ENCODE results near the gene SLC25A27.

- TF ChIP-seq, protein P1, sequence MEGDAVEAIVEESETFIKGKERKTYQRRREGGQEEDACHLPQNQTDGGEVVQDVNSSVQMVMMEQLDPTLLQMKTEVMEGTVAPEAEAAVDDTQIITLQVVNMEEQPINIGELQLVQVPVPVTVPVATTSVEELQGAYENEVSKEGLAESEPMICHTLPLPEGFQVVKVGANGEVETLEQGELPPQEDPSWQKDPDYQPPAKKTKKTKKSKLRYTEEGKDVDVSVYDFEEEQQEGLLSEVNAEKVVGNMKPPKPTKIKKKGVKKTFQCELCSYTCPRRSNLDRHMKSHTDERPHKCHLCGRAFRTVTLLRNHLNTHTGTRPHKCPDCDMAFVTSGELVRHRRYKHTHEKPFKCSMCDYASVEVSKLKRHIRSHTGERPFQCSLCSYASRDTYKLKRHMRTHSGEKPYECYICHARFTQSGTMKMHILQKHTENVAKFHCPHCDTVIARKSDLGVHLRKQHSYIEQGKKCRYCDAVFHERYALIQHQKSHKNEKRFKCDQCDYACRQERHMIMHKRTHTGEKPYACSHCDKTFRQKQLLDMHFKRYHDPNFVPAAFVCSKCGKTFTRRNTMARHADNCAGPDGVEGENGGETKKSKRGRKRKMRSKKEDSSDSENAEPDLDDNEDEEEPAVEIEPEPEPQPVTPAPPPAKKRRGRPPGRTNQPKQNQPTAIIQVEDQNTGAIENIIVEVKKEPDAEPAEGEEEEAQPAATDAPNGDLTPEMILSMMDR (IDR thresholded peaks at IDR 0.05; ENCODE audit: low read depth, low read length) = no peak
- TF ChIP-seq POLR2A (IDR thresholded peaks at IDR 0.05; ENCODE audit: extremely low read depth, insufficient read length) = no peak
Measured at GRCh38 chr6:46711491-46711890, 58.7 kb downstream of the SLC25A27 start.

Data from NB4 (cell line).